HepG2 (cell line): Measurements from ENCODE around the gene ATP5PF. TPM values are rescaled to one million over a fixed set of nuclear protein-coding genes. Genes with fewer than 3 reads are reported as not detected.

ENCODE experiments used
- HMGA1 ChIP-seq: sonication (generic); formaldehyde crosslinking; conservative IDR thresholded peaks from 2 replicates; pipeline ENCODE4 v1.4.0; 2020; ENCODE audit warnings: missing genetic modification reagents
- KDM5B ChIP-seq: sonication (generic); formaldehyde crosslinking; IDR thresholded peaks from 2 replicates; pipeline ENCODE4 v1.4.0; 2020; ENCODE audit warnings: missing genetic modification reagents, mild to moderate bottlenecking, borderline replicate concordance
- MEIS2 ChIP-seq: sonication (generic); formaldehyde crosslinking; IDR thresholded peaks from 2 replicates; pipeline ENCODE4 v1.9.0; 2021; ENCODE audit warnings: mild to moderate bottlenecking, missing genetic modification reagents
- MYNN ChIP-seq: sonication (generic); formaldehyde crosslinking; IDR thresholded peaks from 2 replicates; pipeline ENCODE4 v1.4.0; 2020; ENCODE audit warnings: mild to moderate bottlenecking, low read depth, missing genetic modification reagents
- NONO ChIP-seq, 2 experiments: fragments of 450-650 bp in 1 of 2; sonication (generic) in 1 of 2; formaldehyde crosslinking in 1 of 2; IDR thresholded peaks in 1 of 2; conservative IDR thresholded peaks in 1 of 2; 2 replicates each; pipeline versions ENCODE4 v1.6.1 to v1.8.0; 2017 to 2022; ENCODE audit warnings: mild to moderate bottlenecking in 1 of 2, missing genetic modification reagents in 1 of 2, moderate library complexity in 1 of 2
- PRMT3 ChIP-seq: sonication (generic); formaldehyde crosslinking; IDR thresholded peaks from 2 replicates; pipeline ENCODE4 v1.8.1; 2022; ENCODE audit warnings: low read depth, mild to moderate bottlenecking, moderate library complexity, missing genetic modification reagents, borderline replicate concordance
- RXRA ChIP-seq: sonication (generic); formaldehyde crosslinking; IDR thresholded peaks from 2 replicates; pipeline ENCODE4 v1.5.1; 2020; ENCODE audit warnings: missing genetic modification reagents
- SOX5 ChIP-seq: IDR thresholded peaks from 2 replicates; pipeline ENCODE4 v1.6.1; 2016; ENCODE audit warnings: borderline replicate concordance
- ZBTB1 ChIP-seq: sonication (generic); formaldehyde crosslinking; IDR thresholded peaks from 2 replicates; pipeline ENCODE4 v1.4.0; 2020; ENCODE audit warnings: missing genetic modification reagents, borderline replicate concordance
- ZNF44 ChIP-seq: sonication (generic); formaldehyde crosslinking; IDR thresholded peaks from 2 replicates; pipeline ENCODE4 v1.5.1; 2020; ENCODE audit warnings: mild to moderate bottlenecking, missing genetic modification reagents
- polyA plus RNA-seq, 8 experiments: library from polyadenylated mRNA; depleted of rRNA in 3 of 8; stranded (reverse) in 7 of 8; unstranded in 1 of 8; fragments of >200 nt; fragmentation: Illumina TruSeq in 4 of 8; extraction: Trizol in 4 of 8; gene quantifications; 2 replicates each; pipeline versions ENCODE4 v1.2.1 to v1.2.3, GENCODE V29; 2011 to 2016; ENCODE audit warnings: low read depth in 4 of 8, missing spikeins in 1 of 8, mixed read lengths in 1 of 8; ENCODE audit not compliant: insufficient read depth in 1 of 8
- total RNA-seq, 5 experiments: library from RNA; depleted of rRNA; stranded (reverse); fragments of >200 nt; fragmentation: Illumina TruSeq; extraction: Trizol; gene quantifications; 2 replicates each; pipeline ENCODE4 v1.2.3, GENCODE V29; 2016; ENCODE audit warnings: low read depth in 1 of 5
- TF ChIP-seq, protein P1 (sequence below): sonication (generic); formaldehyde crosslinking; IDR thresholded peaks from 2 replicates; pipeline ENCODE4 v1.4.0; 2020; ENCODE audit warnings: mild to moderate bottlenecking, missing genetic modification reagents
- TF ChIP-seq, protein P2 (sequence below): sonication (generic); formaldehyde crosslinking; IDR thresholded peaks from 2 replicates; pipeline ENCODE4 v1.4.0; 2020; ENCODE audit warnings: missing genetic modification reagents
- TF ChIP-seq, protein P3 (sequence below): sonication (generic); formaldehyde crosslinking; IDR thresholded peaks from 2 replicates; pipeline ENCODE4 v1.4.0; 2020; ENCODE audit warnings: mild to moderate bottlenecking, low read depth, missing genetic modification reagents
- TF ChIP-seq, protein P4 (sequence below): IDR thresholded peaks from 2 replicates; pipeline ENCODE4 v1.6.1; 2016; ENCODE audit warnings: low read depth, missing genetic modification reagents, missing compliant biosample characterization
- TF ChIP-seq, protein P5 (sequence below): sonication (generic); formaldehyde crosslinking; IDR thresholded peaks from 2 replicates; pipeline ENCODE4 v1.5.0; 2020; ENCODE audit warnings: missing genetic modification reagents, mild to moderate bottlenecking, borderline replicate concordance

Gene ATP5PF
- total and polyA plus RNA-seq, 2 of the 13 experiments (the other 11 are each of a cell fraction or from before 2014, with no cell fraction given): 131 to 157 TPM

DNA sequence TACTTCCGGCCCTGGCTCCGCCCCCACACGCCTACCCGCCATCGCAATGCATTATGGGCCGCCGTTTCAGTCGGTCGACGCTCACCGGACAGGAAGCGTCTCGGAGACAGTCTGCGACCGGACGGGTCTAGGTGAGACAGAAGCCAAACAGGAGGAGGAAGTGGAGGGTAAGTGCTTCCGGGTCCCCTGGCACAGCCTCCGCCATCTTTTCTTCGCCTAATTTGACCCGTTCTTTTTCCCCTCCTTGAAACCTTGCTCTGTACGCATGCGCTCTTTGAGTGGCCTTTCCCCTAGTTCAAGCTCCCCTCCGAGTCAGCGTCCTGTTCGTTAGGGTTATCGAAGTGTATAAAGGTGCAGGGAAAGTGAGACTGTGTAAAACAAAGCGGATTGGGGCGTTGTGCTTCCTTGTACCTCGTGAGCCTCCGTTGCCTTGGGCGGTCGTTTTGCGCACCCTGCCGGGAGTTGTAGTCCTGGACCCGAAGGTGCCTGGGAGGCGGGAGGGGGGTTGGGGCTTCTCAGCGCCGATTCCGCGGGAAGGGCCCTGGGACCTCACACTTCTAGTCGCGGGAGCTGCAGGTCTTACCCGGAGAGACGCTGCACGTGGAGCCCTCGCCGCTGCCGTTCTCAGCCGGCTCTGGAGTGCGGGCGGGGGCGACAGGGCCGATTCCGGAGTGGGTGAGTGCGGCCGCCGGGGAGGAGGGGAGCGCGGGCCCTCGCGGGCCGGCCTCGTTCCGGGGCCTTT lies at the start of gene ATP5PF, which contains the start of gene GABPA (continued):
- TF ChIP-seq, protein P1, sequence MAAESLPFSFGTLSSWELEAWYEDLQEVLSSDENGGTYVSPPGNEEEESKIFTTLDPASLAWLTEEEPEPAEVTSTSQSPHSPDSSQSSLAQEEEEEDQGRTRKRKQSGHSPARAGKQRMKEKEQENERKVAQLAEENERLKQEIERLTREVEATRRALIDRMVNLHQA (CRISPR knock-in tag): no peak
- TF ChIP-seq, protein P2, sequence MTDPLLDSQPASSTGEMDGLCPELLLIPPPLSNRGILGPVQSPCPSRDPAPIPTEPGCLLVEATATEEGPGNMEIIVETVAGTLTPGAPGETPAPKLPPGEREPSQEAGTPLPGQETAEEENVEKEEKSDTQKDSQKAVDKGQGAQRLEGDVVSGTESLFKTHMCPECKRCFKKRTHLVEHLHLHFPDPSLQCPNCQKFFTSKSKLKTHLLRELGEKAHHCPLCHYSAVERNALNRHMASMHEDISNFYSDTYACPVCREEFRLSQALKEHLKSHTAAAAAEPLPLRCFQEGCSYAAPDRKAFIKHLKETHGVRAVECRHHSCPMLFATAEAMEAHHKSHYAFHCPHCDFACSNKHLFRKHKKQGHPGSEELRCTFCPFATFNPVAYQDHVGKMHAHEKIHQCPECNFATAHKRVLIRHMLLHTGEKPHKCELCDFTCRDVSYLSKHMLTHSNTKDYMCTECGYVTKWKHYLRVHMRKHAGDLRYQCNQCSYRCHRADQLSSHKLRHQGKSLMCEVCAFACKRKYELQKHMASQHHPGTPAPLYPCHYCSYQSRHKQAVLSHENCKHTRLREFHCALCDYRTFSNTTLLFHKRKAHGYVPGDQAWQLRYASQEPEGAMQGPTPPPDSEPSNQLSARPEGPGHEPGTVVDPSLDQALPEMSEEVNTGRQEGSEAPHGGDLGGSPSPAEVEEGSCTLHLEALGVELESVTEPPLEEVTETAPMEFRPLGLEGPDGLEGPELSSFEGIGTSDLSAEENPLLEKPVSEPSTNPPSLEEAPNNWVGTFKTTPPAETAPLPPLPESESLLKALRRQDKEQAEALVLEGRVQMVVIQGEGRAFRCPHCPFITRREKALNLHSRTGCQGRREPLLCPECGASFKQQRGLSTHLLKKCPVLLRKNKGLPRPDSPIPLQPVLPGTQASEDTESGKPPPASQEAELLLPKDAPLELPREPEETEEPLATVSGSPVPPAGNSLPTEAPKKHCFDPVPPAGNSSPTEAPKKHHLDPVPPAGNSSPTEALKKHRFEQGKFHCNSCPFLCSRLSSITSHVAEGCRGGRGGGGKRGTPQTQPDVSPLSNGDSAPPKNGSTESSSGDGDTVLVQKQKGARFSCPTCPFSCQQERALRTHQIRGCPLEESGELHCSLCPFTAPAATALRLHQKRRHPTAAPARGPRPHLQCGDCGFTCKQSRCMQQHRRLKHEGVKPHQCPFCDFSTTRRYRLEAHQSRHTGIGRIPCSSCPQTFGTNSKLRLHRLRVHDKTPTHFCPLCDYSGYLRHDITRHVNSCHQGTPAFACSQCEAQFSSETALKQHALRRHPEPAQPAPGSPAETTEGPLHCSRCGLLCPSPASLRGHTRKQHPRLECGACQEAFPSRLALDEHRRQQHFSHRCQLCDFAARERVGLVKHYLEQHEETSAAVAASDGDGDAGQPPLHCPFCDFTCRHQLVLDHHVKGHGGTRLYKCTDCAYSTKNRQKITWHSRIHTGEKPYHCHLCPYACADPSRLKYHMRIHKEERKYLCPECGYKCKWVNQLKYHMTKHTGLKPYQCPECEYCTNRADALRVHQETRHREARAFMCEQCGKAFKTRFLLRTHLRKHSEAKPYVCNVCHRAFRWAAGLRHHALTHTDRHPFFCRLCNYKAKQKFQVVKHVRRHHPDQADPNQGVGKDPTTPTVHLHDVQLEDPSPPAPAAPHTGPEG (CRISPR knock-in tag): 0 out of 2 replicates have a peak, but pooled peaks have one; percentile 38
- TF ChIP-seq NONO (IDR thresholded peaks at IDR 0.05) (no peak), NONO (CRISPR knock-in tag; conservative IDR thresholded peaks at IDR 0.05) (peak; percentile 68; the same call in 1 of the 2 replicates), KDM5B (peak; percentile 69; the same call in 1 of the 2 replicates), MEIS2 (CRISPR knock-in tag) (peak; percentile 38; the same call in 1 of the 2 replicates), ZBTB1 (CRISPR knock-in tag) (no peak), ZNF44 (CRISPR knock-in tag) (no peak; the same call in 1 of the 2 replicates), RXRA (peak; percentile 69), PRMT3 (CRISPR knock-in tag) (no peak), SOX5 (CRISPR knock-in tag) (peak; percentile 55), MYNN (no peak), HMGA1 (CRISPR knock-in tag) (no peak)
- TF ChIP-seq, protein P3, sequence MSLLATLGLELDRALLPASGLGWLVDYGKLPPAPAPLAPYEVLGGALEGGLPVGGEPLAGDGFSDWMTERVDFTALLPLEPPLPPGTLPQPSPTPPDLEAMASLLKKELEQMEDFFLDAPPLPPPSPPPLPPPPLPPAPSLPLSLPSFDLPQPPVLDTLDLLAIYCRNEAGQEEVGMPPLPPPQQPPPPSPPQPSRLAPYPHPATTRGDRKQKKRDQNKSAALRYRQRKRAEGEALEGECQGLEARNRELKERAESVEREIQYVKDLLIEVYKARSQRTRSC (CRISPR knock-in tag): 0 out of 2 replicates have a peak, but pooled peaks have one; percentile 58
- TF ChIP-seq, protein P4, sequence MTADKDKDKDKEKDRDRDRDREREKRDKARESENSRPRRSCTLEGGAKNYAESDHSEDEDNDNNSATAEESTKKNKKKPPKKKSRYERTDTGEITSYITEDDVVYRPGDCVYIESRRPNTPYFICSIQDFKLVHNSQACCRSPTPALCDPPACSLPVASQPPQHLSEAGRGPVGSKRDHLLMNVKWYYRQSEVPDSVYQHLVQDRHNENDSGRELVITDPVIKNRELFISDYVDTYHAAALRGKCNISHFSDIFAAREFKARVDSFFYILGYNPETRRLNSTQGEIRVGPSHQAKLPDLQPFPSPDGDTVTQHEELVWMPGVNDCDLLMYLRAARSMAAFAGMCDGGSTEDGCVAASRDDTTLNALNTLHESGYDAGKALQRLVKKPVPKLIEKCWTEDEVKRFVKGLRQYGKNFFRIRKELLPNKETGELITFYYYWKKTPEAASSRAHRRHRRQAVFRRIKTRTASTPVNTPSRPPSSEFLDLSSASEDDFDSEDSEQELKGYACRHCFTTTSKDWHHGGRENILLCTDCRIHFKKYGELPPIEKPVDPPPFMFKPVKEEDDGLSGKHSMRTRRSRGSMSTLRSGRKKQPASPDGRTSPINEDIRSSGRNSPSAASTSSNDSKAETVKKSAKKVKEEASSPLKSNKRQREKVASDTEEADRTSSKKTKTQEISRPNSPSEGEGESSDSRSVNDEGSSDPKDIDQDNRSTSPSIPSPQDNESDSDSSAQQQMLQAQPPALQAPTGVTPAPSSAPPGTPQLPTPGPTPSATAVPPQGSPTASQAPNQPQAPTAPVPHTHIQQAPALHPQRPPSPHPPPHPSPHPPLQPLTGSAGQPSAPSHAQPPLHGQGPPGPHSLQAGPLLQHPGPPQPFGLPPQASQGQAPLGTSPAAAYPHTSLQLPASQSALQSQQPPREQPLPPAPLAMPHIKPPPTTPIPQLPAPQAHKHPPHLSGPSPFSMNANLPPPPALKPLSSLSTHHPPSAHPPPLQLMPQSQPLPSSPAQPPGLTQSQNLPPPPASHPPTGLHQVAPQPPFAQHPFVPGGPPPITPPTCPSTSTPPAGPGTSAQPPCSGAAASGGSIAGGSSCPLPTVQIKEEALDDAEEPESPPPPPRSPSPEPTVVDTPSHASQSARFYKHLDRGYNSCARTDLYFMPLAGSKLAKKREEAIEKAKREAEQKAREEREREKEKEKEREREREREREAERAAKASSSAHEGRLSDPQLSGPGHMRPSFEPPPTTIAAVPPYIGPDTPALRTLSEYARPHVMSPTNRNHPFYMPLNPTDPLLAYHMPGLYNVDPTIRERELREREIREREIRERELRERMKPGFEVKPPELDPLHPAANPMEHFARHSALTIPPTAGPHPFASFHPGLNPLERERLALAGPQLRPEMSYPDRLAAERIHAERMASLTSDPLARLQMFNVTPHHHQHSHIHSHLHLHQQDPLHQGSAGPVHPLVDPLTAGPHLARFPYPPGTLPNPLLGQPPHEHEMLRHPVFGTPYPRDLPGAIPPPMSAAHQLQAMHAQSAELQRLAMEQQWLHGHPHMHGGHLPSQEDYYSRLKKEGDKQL: no peak
- TF ChIP-seq, protein P5, sequence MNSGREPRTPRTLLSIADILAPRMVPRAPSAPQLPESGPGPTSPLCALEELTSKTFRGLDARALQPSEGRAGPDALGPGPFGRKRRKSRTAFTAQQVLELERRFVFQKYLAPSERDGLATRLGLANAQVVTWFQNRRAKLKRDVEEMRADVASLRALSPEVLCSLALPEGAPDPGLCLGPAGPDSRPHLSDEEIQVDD: no peak; the same call in 1 of the 2 replicates
